A549 (cell line): Measurements from ENCODE around the gene ZBTB11.

ENCODE experiments used
- CEBPB ChIP-seq, 2 experiments: fragments of >200 bp in 1 of 2; sonication (Bioruptor Twin) in 1 of 2; formaldehyde crosslinking in 1 of 2; IDR thresholded peaks; 2 replicates each; pipeline ENCODE4 v1.6.1; 2012 to 2016
- JUN ChIP-seq, 2 experiments: fragments of >200 bp; sonication (Bioruptor Twin); formaldehyde crosslinking; IDR thresholded peaks; 2 replicates in 1 of 2; 3 replicates in 1 of 2; pipeline ENCODE4 v1.6.1; 2016 to 2017
- POLR2A ChIP-seq: IDR thresholded peaks from 2 replicates; pipeline ENCODE4 v1.6.1; 2012; ENCODE audit warnings: mild to moderate bottlenecking, low read length
- SMC3 ChIP-seq: fragments of >200 bp; sonication (Bioruptor Twin); formaldehyde crosslinking; IDR thresholded peaks from 3 replicates; pipeline ENCODE4 v1.6.1; 2018; ENCODE audit warnings: inconsistent platforms
- ZFP36 ChIP-seq: fragments of 450-650 bp; IDR thresholded peaks from 2 replicates; pipeline ENCODE4 v1.6.1; 2014; ENCODE audit warnings: borderline replicate concordance; ENCODE audit not compliant: partially characterized antibody
- TF ChIP-seq, protein P1 (sequence below): fragments of >200 bp; sonication (Bioruptor Twin); formaldehyde crosslinking; IDR thresholded peaks from 3 replicates; pipeline ENCODE4 v1.5.1; 2016
- TF ChIP-seq, protein P2 (sequence below): fragments of 450-650 bp; IDR thresholded peaks from 2 replicates; pipeline ENCODE4 v1.6.1; 2014; ENCODE audit warnings: antibody characterized with exemption

DNA sequence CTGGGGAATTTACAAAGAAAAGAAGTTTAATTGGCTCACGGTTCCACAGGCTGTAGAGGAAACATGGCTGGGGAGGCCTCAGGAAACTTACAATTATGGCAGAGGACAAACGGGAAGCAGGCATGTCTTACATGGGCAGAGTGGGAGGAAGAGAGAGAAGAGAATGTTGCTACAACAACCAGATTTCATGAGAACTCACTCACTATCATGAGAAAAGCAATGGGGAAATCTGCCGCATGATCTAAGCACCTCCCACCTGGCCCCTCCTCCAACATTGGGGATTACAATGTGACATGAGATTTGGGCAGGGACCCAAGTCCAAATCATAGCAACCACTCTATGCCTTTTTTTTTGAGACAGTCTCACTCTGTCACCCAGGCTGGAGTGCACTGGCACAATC, 74.2 kb downstream of the ZBTB11 start:
- no peak for TF ChIP-seq JUN (IDR thresholded peaks at IDR 0.05)
- no peak for TF ChIP-seq SMC3
- TF ChIP-seq, protein P1, sequence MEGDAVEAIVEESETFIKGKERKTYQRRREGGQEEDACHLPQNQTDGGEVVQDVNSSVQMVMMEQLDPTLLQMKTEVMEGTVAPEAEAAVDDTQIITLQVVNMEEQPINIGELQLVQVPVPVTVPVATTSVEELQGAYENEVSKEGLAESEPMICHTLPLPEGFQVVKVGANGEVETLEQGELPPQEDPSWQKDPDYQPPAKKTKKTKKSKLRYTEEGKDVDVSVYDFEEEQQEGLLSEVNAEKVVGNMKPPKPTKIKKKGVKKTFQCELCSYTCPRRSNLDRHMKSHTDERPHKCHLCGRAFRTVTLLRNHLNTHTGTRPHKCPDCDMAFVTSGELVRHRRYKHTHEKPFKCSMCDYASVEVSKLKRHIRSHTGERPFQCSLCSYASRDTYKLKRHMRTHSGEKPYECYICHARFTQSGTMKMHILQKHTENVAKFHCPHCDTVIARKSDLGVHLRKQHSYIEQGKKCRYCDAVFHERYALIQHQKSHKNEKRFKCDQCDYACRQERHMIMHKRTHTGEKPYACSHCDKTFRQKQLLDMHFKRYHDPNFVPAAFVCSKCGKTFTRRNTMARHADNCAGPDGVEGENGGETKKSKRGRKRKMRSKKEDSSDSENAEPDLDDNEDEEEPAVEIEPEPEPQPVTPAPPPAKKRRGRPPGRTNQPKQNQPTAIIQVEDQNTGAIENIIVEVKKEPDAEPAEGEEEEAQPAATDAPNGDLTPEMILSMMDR: no peak
- no peak for TF ChIP-seq ZFP36
- TF ChIP-seq POLR2A: no peak
- TF ChIP-seq, protein P2, sequence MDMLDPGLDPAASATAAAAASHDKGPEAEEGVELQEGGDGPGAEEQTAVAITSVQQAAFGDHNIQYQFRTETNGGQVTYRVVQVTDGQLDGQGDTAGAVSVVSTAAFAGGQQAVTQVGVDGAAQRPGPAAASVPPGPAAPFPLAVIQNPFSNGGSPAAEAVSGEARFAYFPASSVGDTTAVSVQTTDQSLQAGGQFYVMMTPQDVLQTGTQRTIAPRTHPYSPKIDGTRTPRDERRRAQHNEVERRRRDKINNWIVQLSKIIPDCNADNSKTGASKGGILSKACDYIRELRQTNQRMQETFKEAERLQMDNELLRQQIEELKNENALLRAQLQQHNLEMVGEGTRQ: no peak
- no peak for TF ChIP-seq CEBPB (IDR thresholded peaks at IDR 0.05)
